HEK293 (cell line): Measurements from ENCODE around the gene CREBBP.

Experiments
- CTCF ChIA-PET: fragments of 350-600 bp; formaldehyde crosslinking; extraction: SDS; loops from one replicate; lab custom pipeline; 2021; ENCODE audit warnings: antibody characterized with exemption; lab: Yijun Ruan, JAX
- POLR2A ChIA-PET: fragments of 300-600 bp; formaldehyde crosslinking; extraction: SDS; loops from one replicate; lab custom pipeline; 2020; ENCODE audit warnings: antibody characterized with exemption, inconsistent platforms; lab: Yijun Ruan, JAX
- H3K27ac ChIP-seq: fragments of 200-500 bp; sonication (Bioruptor generic); 2 replicates; pipeline ENCODE4 v1.5.1; 2014; ENCODE audit warnings: low read depth, low read length, control low read depth, inconsistent platforms; ENCODE audit errors: extremely low read depth
- H3K36me3 ChIP-seq, 2 experiments: fragments of 200-500 bp in 1 of 2; sonication (Bioruptor generic) in 1 of 2; 1 replicate in 1 of 2; 2 replicates in 1 of 2; pipeline ENCODE4 v1.5.1; 2014 to 2017; ENCODE audit warnings: inconsistent platforms in 2 of 2, low read length in 2 of 2; ENCODE audit not compliant: control insufficient read depth in 2 of 2, insufficient read depth in 1 of 2
- H3K4me1 ChIP-seq: fragments of 200-500 bp; sonication (Bioruptor generic); 2 replicates; pipeline ENCODE4 v1.5.1; 2014; ENCODE audit warnings: mild to moderate bottlenecking, low read length, inconsistent platforms; ENCODE audit not compliant: control insufficient read depth, insufficient read depth
- H3K4me3 ChIP-seq: 2 replicates; pipeline ENCODE4 v1.5.1; 2011; ENCODE audit warnings: low read depth, mild to moderate bottlenecking, control low read depth, low read length, moderate library complexity
- H3K9me3 ChIP-seq: fragments of 200-500 bp; sonication (Bioruptor generic); 2 replicates; pipeline ENCODE4 v1.5.1; 2014; ENCODE audit warnings: low read depth, low read length, inconsistent platforms; ENCODE audit not compliant: control insufficient read depth, insufficient read depth
- KLF7 ChIP-seq: fragments of 450-650 bp; formaldehyde crosslinking; IDR thresholded peaks from 2 replicates; pipeline ENCODE4 v1.5.1; 2016; ENCODE audit warnings: missing biosample characterization, missing genetic modification characterization, borderline replicate concordance
- PRDM6 ChIP-seq: fragments of 450-650 bp; formaldehyde crosslinking; IDR thresholded peaks from 2 replicates; pipeline ENCODE4 v1.5.1; 2017; ENCODE audit warnings: missing biosample characterization, missing genetic modification characterization
- SCRT2 ChIP-seq: fragments of 450-650 bp; formaldehyde crosslinking; IDR thresholded peaks from 2 replicates; pipeline ENCODE4 v1.5.1; 2016; ENCODE audit warnings: missing biosample characterization, missing genetic modification characterization
- TSHZ1 ChIP-seq: fragments of 450-650 bp; formaldehyde crosslinking; IDR thresholded peaks from 2 replicates; pipeline ENCODE4 v1.5.1; 2016; ENCODE audit warnings: missing biosample characterization, missing genetic modification characterization, borderline replicate concordance
- ZBTB17 ChIP-seq: fragments of 450-650 bp; formaldehyde crosslinking; IDR thresholded peaks from 2 replicates; pipeline ENCODE4 v1.5.1; 2016; ENCODE audit warnings: missing biosample characterization, missing genetic modification characterization
- ZBTB44 ChIP-seq: fragments of 450-650 bp; IDR thresholded peaks from 2 replicates; pipeline ENCODE4 v1.5.1; 2018; ENCODE audit warnings: missing biosample characterization, mild to moderate bottlenecking, missing genetic modification characterization
- ZNF18 ChIP-seq: fragments of 450-650 bp; formaldehyde crosslinking; IDR thresholded peaks from 2 replicates; pipeline ENCODE4 v1.5.1; 2016; ENCODE audit warnings: missing biosample characterization, missing genetic modification characterization
- ZNF670 ChIP-seq: fragments of 450-650 bp; formaldehyde crosslinking; IDR thresholded peaks from 2 replicates; pipeline ENCODE4 v1.5.1; 2016; ENCODE audit warnings: missing biosample characterization, missing genetic modification characterization, low read depth
- ZNF704 ChIP-seq: fragments of 450-650 bp; formaldehyde crosslinking; IDR thresholded peaks from 2 replicates; pipeline ENCODE4 v1.5.1; 2016; ENCODE audit warnings: missing biosample characterization, missing genetic modification characterization
- ZSCAN4 ChIP-seq: fragments of 450-650 bp; formaldehyde crosslinking; IDR thresholded peaks from 2 replicates; pipeline ENCODE4 v1.5.1; 2017; ENCODE audit warnings: missing biosample characterization, missing genetic modification characterization

CREBBP gene

GRCh38 chr16:3825103-3825502, 55.4 kb downstream of the CREBBP start:
- Histone ChIP-seq H3K9me3 (no peaks in the 10 kb centered on the region), H3K36me3 (no peaks in the 10 kb centered on the region), H3K4me3 (no peak overlapping the region), H3K27ac (no peak overlapping the region), H3K4me1 (peaks cover 26% of the 10 kb centered on the region)
- peak; percentile 71 for TF ChIP-seq PRDM6 (tag by site-specific recombination)
- no peak for TF ChIP-seq ZNF670
- TF ChIP-seq ZBTB44: peak; percentile 52; the same call in 1 of the 2 replicates
- TF ChIP-seq TSHZ1: no peak
- POLR2A ChIA-PET: no interaction called here
- CTCF ChIA-PET: interaction anchor here (0.5 to 0.6 kb wide), 2 partner anchors 112 to 127 kb away, joined by 3 read pairs; no protein-coding TSS in a partner anchor

- TF ChIP-seq SCRT2 (tag by site-specific recombination) (peak; percentile 74), KLF7 (tag by site-specific recombination) (no peak), ZBTB17 (tag by site-specific recombination) (peak; percentile 33; the same call in 1 of the 2 replicates), ZSCAN4 (tag by site-specific recombination) (peak; percentile 41; the same call in 1 of the 2 replicates)
- TF ChIP-seq, all 188 proteins: peak for 3
- no peaks in the 10 kb centered on the region for H3K9me3 ChIP-seq
- CTCF ChIA-PET: no interaction called here
- peaks cover 32% of the 10 kb centered on the region for H3K4me1 ChIP-seq
- no peaks in the 10 kb centered on the region for H3K36me3 ChIP-seq
- POLR2A ChIA-PET: no interaction called here
- H3K4me3 ChIP-seq: no peak overlapping the region
- H3K27ac ChIP-seq: no peak overlapping the region
Observed at GRCh38 chr16:3824121-3824795, 56.3 kb downstream of the CREBBP start.

GRCh38 chr16:3823427-3823826, 57.1 kb downstream of the CREBBP start:
- peaks cover 36% of the 10 kb centered on the region for H3K4me1 ChIP-seq
- no peaks in the 10 kb centered on the region for H3K9me3 ChIP-seq
- no peak overlapping the region for H3K27ac ChIP-seq
- ChIA-PET POLR2A (no interaction called here), CTCF (interaction anchor here (0.5 kb wide), 1 partner anchor 18 kb away, joined by 3 read pairs; no protein-coding TSS in a partner anchor)
- no peaks in the 10 kb centered on the region for H3K36me3 ChIP-seq
- H3K4me3 ChIP-seq: no peak overlapping the region
- TF ChIP-seq ZNF18: no peak
- no peak for TF ChIP-seq ZNF704
- peak; percentile 56; the same call in 1 of the 2 replicates for TF ChIP-seq ZBTB17 (tag by site-specific recombination)
- TF ChIP-seq, all 188 proteins: peak for 1
